Activated T-helper 2 cell treated with anti-CD3 and anti-CD28 coated beads, Interferon-gamma antibody, Interleukin-2, Interleukin-4, amounts not matched to agents 10 μg/mL and 5 μg/mL and 100 μg/mL, durations not matched to agents 14 hours and 24 hours and 36 hours (primary cell): ENCODE results near the gene PAAF1. TPM values are rescaled to one million over a fixed set of nuclear protein-coding genes. Genes with fewer than 3 reads are reported as not detected.

Experiments
- DNase-seq: peaks from one replicate; pipeline ENCODE4 v3.0.0; 2021; ENCODE audit warnings: low spot score
- H3K27ac Mint-ChIP-seq: one replicate; pipeline ENCODE4 v1.8.0; 2021; ENCODE audit warnings: mixed read lengths
- H3K27me3 Mint-ChIP-seq: one replicate; pipeline ENCODE4 v1.8.0; 2021; ENCODE audit warnings: low read depth, mixed read lengths
- H3K36me3 Mint-ChIP-seq: one replicate; pipeline ENCODE4 v1.8.0; 2021; ENCODE audit warnings: low read depth, mixed read lengths
- H3K4me1 Mint-ChIP-seq: one replicate; pipeline ENCODE4 v1.8.0; 2021; ENCODE audit warnings: low read depth, mixed read lengths
- H3K4me3 Mint-ChIP-seq: one replicate; pipeline ENCODE4 v1.8.0; 2021; ENCODE audit warnings: low read depth, mild to moderate bottlenecking, moderate library complexity, mixed read lengths
- H3K9me3 Mint-ChIP-seq: one replicate; pipeline ENCODE4 v1.8.0; 2021; ENCODE audit warnings: mixed read lengths
- intact Hi-C: fragments of 100-400 bp; cut with micrococcal nuclease; formaldehyde crosslinking; loops from one replicate; pipeline ENCODE4 v1.15.1; 2023
- total RNA-seq: library from RNA; stranded (reverse); gene quantifications from 2 replicates; pipeline ENCODE4 v1.2.3, GENCODE V29; 2022

PAAF1 gene
- total RNA-seq, 1 donor from 2014 or later, result 25.4 TPM

DNA sequence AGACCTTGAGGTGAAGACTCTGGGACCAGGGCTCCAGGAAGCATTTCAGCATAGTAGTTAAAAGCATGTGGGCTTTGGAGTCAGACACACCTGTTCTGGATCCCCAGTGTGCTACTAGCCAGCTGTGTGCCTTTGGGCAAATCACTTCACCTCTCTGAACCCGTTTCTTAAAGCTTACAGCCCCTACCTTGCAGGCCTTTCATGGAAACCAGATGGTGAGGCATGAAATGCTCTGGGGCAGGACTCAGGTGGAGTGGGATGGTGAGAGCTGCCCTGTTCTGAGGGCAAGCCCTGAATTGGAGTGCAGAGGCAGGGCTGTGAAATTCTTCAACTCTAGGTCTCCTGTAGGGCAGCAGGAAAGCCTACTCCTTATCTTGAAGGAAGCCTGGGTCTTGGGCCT, 95.4 kb downstream of the PAAF1 start:
- intact Hi-C loops, result no loop called here
- Mint-ChIP-seq H3K4me3 (no peak overlapping the region), H3K9me3 (no peaks in the 10 kb centered on the region), H3K27me3 (no peaks in the 10 kb centered on the region), H3K36me3 (peaks cover 46% of the 10 kb centered on the region), H3K4me1 (peaks cover 66% of the 10 kb centered on the region), H3K27ac (peak overlapping the region; percentile 61)
- no peak for DNase-seq

DNA sequence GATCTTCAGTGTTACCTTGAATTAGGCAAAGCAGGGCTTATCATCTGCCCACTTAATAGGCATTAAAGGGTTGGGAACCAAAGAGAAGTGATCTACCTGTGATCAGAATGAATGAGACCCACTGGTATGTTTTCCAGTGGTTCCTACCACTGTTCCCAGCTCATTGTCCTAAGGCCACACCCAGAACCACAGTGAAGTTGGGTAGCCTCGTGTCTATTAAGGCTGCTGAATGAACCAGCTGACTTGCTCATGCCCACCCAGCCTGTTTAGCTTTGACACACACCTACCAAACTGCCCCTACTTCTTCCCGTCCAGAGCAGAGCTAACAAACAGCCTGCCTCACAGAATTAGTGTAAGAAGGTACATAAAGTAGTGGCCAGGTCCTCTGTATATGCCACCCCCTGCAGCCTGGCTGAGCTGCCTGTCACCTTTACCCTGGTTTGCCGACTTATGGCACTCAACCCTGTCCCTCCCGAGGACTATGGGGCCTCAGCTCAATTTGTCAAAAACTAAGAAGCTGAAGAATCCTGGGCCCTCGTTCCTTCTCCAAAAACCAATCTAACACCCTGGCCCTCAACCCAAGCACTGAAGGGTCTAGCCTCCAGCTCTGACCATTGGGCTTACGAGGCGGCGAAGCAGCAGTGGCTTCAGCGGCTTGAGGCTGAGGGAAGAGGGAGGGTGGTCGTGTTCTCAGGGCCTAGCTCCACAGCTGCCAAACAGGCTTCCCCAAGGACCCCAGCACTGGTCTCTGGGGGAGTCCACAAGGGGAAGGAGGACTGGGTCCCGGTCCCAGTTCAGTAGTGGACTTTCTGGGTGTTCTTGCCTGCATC, 96.0 kb downstream of the PAAF1 start:
- DNase-seq, result no peak
- H3K4me3 Mint-ChIP-seq, result no peak overlapping the region
- peaks cover 52% of the 10 kb centered on the region for H3K36me3 Mint-ChIP-seq
- H3K27me3 Mint-ChIP-seq, result no peaks in the 10 kb centered on the region
- H3K27ac Mint-ChIP-seq, result peak overlapping the region; percentile 85
- peaks cover 69% of the 10 kb centered on the region for H3K4me1 Mint-ChIP-seq
- H3K9me3 Mint-ChIP-seq, result no peaks in the 10 kb centered on the region
- intact Hi-C loops, result no loop called here

DNA sequence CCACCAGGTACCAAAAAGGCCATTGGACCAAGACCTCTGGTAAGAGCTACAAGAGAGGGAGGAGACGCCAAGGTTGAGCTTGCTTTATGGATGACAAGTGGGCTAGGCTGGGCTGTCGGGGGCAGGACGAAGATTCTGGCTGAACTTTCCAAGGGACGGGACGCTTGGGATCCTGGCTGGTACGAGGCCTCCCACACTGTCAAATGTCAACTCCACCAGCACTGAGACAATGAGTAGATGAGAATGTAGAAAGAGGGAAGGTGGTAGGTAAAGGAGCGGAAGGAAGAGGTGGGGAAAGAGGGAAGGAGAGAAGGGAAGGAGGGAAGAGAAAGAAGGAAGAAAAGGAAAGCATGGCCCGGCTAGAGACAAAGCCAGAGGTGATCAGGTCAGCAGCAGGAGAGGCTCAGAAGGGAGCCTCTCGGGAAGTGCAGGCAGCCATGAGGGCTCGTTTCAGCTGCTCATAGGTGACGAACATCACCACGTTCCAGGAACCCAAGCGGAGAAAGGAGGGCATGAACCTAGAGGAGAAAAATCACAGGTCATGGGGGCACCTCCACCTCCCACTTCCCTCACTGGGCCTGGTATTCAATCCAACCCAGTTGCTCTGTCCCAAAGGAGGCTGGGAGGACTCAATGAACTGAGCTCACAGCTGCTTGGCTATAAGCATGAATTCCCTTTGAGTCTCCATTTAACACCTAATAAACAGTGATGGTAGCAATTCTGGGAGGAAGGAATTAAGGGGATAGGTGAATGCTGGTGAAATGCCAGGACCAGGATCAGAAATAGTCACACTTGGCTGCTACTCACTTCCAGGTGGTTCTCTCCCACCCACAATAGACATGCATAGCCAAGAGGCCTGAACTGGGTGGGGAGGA, 98.0 kb downstream of the PAAF1 start:
- peaks cover 69% of the 10 kb centered on the region for H3K4me1 Mint-ChIP-seq
- peaks cover 72% of the 10 kb centered on the region for H3K36me3 Mint-ChIP-seq
- H3K27me3 Mint-ChIP-seq, result no peaks in the 10 kb centered on the region
- peak overlapping the region; percentile 85 for H3K27ac Mint-ChIP-seq
- DNase-seq, result no peak
- peak overlapping the region; percentile 27 for H3K4me3 Mint-ChIP-seq
- no peaks in the 10 kb centered on the region for H3K9me3 Mint-ChIP-seq
- intact Hi-C loops, result loop anchor here (1.0 kb wide), 1 partner anchor 8 kb away; no protein-coding TSS in a partner anchor

DNA sequence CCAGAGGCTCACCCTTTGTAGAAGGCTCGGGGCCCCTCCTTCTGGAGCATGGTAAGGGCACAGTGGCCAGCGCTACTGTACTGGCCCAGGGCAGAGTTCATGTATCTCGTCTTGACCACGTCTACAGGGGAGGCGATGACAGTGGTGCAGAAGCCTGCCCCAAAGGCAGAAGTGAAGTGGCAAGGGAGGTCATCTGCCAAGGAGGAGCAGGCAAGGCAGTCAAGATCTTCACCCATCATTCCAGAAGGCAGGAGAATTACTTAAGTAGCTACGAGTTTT, 98.6 kb downstream of the PAAF1 start:
- H3K4me3 Mint-ChIP-seq, result no peak overlapping the region
- no peaks in the 10 kb centered on the region for H3K27me3 Mint-ChIP-seq
- H3K9me3 Mint-ChIP-seq, result no peaks in the 10 kb centered on the region
- peak overlapping the region; percentile 68 for H3K27ac Mint-ChIP-seq
- no peak for DNase-seq
- intact Hi-C loops, result no loop called here
- H3K36me3 Mint-ChIP-seq, result peaks cover 78% of the 10 kb centered on the region
- peaks cover 69% of the 10 kb centered on the region for H3K4me1 Mint-ChIP-seq

DNA sequence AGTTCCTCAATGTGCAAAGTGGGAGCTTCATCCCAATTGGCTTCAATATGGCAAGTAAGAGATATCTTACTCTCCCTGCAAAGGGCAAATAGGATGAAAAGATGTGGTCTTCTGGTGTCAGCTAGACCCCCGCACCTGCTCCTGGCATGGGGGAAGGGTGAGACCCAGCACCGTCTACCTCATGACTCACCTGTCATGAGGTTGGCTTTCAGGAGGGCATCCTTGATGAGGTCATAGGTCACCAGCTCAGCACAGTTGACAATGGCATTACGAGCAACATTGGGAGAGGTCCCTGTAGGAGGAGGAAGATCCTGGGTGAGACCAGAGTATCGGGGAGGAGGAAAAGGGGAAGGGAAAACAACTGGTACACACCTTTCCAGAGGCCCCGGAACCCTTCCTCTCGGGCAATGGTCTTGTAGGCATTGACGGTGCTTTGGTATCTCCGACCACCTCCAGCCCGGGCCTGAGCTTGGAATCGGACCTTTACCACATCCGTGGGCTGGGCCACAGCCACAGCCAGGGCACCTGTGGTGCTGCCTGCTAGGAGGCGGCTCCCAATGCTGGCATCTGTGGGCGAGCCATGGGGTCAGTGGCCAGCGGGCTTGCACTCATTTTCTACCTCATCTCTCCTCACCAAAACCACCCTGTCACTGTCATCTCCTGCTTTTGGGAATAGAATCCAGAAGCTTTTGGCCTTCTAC, 99.8 kb downstream of the PAAF1 start:
- no peak overlapping the region for H3K4me3 Mint-ChIP-seq
- intact Hi-C loops, result no loop called here
- no peaks in the 10 kb centered on the region for H3K27me3 Mint-ChIP-seq
- H3K27ac Mint-ChIP-seq, result peak overlapping the region; percentile 54
- peaks cover 90% of the 10 kb centered on the region for H3K36me3 Mint-ChIP-seq
- no peaks in the 10 kb centered on the region for H3K9me3 Mint-ChIP-seq
- DNase-seq, result no peak
- H3K4me1 Mint-ChIP-seq, result peaks cover 67% of the 10 kb centered on the region

DNA sequence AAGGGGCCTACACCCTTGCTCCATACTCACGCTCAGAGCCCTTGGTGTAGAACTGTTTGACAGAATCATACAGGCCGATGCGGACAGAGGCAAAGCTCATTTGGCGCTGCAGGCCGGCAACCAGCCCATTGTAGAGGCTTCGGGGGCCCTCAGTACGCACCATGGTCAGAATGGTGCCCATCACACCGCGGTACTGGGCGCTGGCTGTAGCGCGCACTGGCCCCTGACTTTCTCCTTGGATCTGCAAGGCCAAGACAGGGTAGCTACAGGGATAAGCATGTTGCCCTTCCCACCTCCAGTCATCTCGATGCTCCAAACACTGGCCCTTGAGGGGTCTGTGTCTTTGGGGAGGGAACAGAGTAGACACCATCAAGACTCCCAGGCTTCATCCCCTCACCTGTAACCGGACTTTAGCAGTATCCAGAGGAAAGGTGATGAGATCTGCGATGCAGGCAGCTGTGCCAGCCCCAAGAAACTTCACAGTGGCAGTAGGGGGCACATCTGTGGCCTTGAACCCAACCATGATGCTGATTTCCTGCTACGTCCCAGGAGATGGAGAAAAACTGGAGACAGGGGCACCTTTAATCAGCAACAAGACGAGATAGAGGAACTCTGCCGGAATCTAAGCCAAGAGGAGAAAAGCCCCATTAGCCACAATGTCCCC, 101.2 kb downstream of the PAAF1 start:
- no peaks in the 10 kb centered on the region for H3K9me3 Mint-ChIP-seq
- H3K27ac Mint-ChIP-seq, result peak overlapping the region; percentile 83
- H3K36me3 Mint-ChIP-seq, result peaks cover 91% of the 10 kb centered on the region
- intact Hi-C loops, result no loop called here
- no peak for DNase-seq
- no peaks in the 10 kb centered on the region for H3K27me3 Mint-ChIP-seq
- no peak overlapping the region for H3K4me3 Mint-ChIP-seq
- H3K4me1 Mint-ChIP-seq, result peaks cover 57% of the 10 kb centered on the region

DNA sequence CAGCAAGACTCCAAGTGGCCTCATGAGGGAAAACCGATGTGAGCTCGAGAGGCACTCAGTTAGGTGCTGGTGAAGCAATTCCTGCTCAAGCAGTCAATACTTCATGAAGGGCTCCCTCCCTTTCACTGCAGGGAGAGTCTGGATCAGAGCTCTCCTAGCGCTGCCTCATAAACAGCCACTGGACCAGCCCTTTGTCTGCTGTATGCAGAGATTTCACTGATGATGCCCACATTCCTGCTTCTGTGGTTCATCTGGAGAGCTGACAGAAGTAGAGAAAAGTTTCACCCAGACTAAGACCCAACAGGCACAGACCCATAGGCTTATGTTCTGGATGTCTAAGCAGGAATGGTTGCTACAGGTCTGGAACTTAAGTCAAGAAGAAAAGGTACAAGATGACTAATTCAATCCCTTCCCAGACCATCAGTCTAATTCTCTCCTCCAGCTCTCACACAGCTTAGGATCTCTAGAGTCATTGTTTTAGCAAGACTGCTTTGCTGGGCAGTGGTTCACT, 101.8 kb downstream of the PAAF1 start:
- Mint-ChIP-seq H3K4me3 (peak overlapping the region; percentile 73), H3K27me3 (no peaks in the 10 kb centered on the region), H3K27ac (peak overlapping the region; percentile 83), H3K36me3 (peaks cover 90% of the 10 kb centered on the region), H3K4me1 (peaks cover 55% of the 10 kb centered on the region), H3K9me3 (no peaks in the 10 kb centered on the region)
- intact Hi-C loops, result no loop called here
- no peak for DNase-seq

DNA sequence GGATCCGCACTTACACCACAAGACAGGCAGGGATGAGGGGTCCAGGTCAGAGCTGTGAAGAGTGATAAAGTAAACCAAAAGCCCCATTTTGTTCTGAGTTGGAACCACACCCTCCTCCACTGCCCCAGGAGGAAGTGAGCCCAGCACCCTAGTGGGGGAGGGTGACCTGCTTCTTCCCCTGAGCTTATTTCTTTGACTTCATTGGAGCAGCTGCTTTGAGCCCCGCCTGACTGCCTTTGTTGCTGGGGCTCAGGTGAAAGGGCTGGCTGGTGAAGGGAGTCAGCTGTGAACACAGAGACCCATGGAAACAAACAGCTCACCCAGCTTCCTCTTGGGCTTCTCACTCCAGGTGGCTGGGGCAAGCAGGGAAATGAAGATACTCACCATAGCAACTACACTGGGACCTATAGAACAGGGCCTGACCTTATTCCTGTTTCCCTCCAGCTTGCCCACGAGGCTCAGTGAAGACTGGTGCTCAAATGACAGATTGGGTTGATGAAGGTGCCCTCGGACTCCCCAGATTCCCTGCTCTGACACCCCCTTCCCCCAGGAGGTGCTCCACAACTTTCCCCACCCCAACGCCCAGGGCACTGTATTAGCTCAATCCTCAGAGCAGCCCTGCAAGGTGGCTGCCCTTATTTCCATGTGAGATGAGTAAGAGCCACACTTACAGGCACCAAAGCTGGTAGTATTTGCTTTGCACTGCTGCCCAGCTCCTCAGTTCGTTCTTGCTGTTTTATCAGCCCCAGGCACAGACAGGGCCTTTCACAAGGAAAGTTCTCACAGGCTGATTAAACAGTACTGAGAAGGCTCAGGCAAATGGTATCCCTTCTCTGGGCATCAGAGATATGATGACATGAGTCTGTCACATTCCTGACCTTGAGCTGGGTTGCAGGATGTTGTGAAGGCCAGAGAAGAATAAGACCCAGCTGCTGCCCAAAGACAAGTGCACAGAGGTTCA, 103.5 kb downstream of the PAAF1 start:
- Mint-ChIP-seq H3K4me3 (peak overlapping the region; percentile 100), H3K4me1 (peaks cover 52% of the 10 kb centered on the region), H3K9me3 (no peaks in the 10 kb centered on the region), H3K27ac (peak overlapping the region; percentile 98), H3K36me3 (peaks cover 73% of the 10 kb centered on the region), H3K27me3 (no peaks in the 10 kb centered on the region)
- peak; percentile 81 for DNase-seq
- intact Hi-C loops, result loop anchor here (5.0 kb wide), 2 partner anchors 193 to 417 kb away; partner anchors contain the start of genes MRPL48 and PGM2L1

Other genes starting within 250 kb of the PAAF1 start
- gene PLEKHB1, start 230.4 kb upstream of the PAAF1 start, total RNA-seq, result 1.2 and 1.4 TPM in 2 replicates
- 74.6 and 89.5 TPM in 2 replicates for gene RAB6A, start 115.9 kb upstream of the PAAF1 start, total RNA-seq
- gene MRPL48, start 89.1 kb upstream of the PAAF1 start, total RNA-seq, result 63.1 and 67.1 TPM in 2 replicates
- gene COA4, start 153 bp upstream of the PAAF1 start, total RNA-seq, result 90.2 and 99.9 TPM in 2 replicates
- gene DNAJB13, start 74.0 kb downstream of the PAAF1 start, total RNA-seq, result 0.44 and 0.52 TPM in 2 replicates
- 429 and 437 TPM in 2 replicates for gene UCP2, start 105.8 kb downstream of the PAAF1 start, total RNA-seq
- 2.0 and 2.6 TPM in 2 replicates for gene UCP3, start 132.1 kb downstream of the PAAF1 start, total RNA-seq